BE2C (cell line): ENCODE measurements around the gene EXPH5.
A peak's percentile ranks its signal among the peaks of the same experiment; 100 is the strongest.

Experiments used
- DNase-seq: peaks from one replicate; pipeline ENCODE4 v3.0.0-alpha.2; 2020
- H3K27me3 ChIP-seq: fragments of 250-450 bp; sonication (Bioruptor Pico); 2 replicates; pipeline ENCODE4 v1.5.1; 2020; ENCODE audit warnings: mild to moderate bottlenecking
- H3K36me3 ChIP-seq: fragments of 250-450 bp; sonication (Bioruptor Pico); 2 replicates; pipeline ENCODE4 v1.5.1; 2020; ENCODE audit warnings: mild to moderate bottlenecking
- H3K4me1 ChIP-seq: fragments of 250-450 bp; sonication (Bioruptor Pico); 2 replicates; pipeline ENCODE4 v1.5.1; 2020
- H3K4me3 ChIP-seq: 2 replicates; pipeline ENCODE4 v1.5.1; 2011; ENCODE audit warnings: low read depth, low read length
- H3K9me3 ChIP-seq: fragments of 250-450 bp; sonication (Bioruptor Pico); 2 replicates; pipeline ENCODE4 v1.5.1; 2020
- CTCF ChIP-seq: IDR thresholded peaks from 2 replicates; pipeline ENCODE4 v1.5.1; 2012; ENCODE audit warnings: mild to moderate bottlenecking, low read depth, low read length

The EXPH5 gene

DNA sequence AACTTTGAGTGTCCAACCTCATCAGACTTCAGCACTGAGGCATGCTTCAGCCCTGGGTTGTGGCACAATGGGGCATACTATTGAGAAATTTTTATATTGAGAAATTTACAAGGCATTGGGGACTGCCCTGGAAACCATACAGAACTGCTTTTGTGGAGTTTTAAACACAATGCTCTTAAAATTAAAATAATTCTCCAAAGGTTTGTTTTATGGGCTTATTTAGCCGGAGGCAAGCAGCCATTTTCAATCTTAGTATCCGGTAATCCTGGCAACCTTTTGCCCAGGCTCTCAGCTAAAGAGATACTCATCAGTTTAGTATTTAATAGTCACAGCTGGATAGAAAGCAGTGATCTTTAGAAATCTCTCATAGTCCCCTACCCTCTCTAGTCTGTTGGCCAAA lies 3.1 kb upstream of the EXPH5 start:
- H3K36me3 ChIP-seq, result no peaks in the 10 kb centered on the region
- H3K9me3 ChIP-seq, result no peaks in the 10 kb centered on the region
- no peaks in the 10 kb centered on the region for H3K4me1 ChIP-seq
- H3K4me3 ChIP-seq, result no peak overlapping the region
- peaks cover 33% of the 10 kb centered on the region for H3K27me3 ChIP-seq
- no peak for DNase-seq
- TF ChIP-seq CTCF, result no peak

DNA sequence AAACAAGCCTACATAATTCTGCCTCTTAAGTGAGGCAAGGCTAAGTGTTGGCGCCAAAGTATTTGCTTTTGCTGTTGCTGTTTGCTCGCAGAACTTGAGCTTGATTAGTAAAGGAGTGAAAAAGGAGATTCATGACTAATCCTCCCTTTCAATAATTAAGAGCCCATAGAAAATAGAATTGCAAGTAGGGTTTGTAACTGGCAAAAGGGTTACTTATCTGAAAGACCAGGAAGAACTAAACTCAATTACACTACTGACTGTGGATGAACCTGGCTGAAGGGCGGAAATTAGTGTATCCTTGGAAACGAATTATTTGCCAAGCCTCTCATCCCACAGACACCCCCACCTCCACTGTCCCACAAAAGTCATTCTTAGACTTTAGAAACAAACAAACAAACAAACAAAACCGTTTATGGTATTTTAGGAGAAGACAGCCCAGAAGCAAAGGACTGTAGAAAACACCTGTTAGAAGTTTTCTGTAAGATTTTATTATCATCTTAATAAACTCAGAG lies 411 bp upstream of the EXPH5 start:
- H3K9me3 ChIP-seq, result no peaks in the 10 kb centered on the region
- no peak for DNase-seq
- H3K4me1 ChIP-seq, result no peaks in the 10 kb centered on the region
- no peaks in the 10 kb centered on the region for H3K36me3 ChIP-seq
- H3K4me3 ChIP-seq, result peak overlapping the region; percentile 70
- peaks cover 27% of the 10 kb centered on the region for H3K27me3 ChIP-seq
- TF ChIP-seq CTCF, result no peak

DNA sequence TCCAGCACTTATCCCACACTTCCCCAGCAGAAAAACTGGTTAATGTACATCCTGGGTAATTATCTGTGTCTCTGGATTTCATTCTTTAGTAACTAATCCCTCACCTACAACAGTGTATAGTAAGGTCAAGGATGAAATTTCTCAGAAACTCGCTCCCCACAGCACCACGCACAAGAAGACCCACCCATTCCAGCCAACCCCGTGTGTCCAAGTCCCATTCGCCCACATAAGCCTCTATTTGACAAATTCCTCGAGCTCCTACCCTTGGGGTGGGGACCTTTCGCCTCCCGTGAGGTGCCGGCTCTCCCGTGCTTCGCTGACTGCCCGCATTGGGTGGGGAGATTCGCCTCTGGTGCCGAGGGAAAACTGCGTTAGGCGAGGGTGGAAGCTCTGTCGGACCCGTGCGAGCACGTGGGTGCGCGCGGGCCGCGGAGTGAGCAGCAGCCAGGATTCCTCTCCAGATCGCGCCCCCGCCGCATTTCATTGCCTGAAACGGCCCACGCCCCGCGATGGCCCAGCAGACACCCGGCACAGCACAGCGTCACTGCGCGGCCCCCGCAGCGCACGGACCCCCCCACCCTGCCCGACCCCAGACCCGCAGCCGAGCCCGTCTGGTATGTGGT lies 866 bp downstream of the EXPH5 start:
- peak; percentile 18 for DNase-seq
- Histone ChIP-seq H3K4me1 (no peaks in the 10 kb centered on the region), H3K9me3 (no peaks in the 10 kb centered on the region), H3K36me3 (no peaks in the 10 kb centered on the region), H3K4me3 (peak overlapping the region; percentile 70), H3K27me3 (peaks cover 27% of the 10 kb centered on the region)
- no peak for TF ChIP-seq CTCF

DNA sequence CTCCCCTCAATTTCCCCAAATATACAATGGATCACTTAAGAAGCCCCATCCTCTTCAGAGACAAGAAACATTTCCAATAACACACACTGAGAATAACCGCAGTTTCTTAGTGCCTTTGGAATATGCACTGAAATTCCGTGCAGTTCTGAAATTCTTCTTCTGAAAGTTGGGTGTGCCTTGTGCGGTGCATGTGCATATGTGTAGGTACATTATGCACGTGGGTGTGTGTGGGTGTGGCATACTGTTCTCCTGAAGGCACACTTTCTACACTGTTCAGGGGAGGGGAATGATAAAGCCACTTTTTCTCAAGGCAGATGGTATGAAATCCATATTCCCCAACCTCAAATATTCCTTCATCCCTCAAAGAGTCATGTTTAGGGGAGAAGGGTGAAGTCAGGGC lies 1.7 kb downstream of the EXPH5 start:
- H3K4me3 ChIP-seq, result no peak overlapping the region
- no peak for DNase-seq
- TF ChIP-seq CTCF, result no peak
- H3K4me1 ChIP-seq, result no peaks in the 10 kb centered on the region
- peaks cover 27% of the 10 kb centered on the region for H3K27me3 ChIP-seq
- no peaks in the 10 kb centered on the region for H3K9me3 ChIP-seq
- no peaks in the 10 kb centered on the region for H3K36me3 ChIP-seq

- TF ChIP-seq CTCF, result no peak
- H3K36me3 ChIP-seq, result no peaks in the 10 kb centered on the region
- H3K27me3 ChIP-seq, result peaks cover 17% of the 10 kb centered on the region
- H3K4me1 ChIP-seq, result no peaks in the 10 kb centered on the region
- no peaks in the 10 kb centered on the region for H3K9me3 ChIP-seq
- DNase-seq, result no peak
- H3K4me3 ChIP-seq, result no peak overlapping the region
Observed at GRCh38 chr11:108589136-108589535, 4.4 kb downstream of the EXPH5 start.

GRCh38 chr11:108588287-108588686 lies 5.3 kb downstream of the EXPH5 start:
- no peak for DNase-seq

More at GRCh38 chr11:108588287-108588686, 5.3 kb downstream of the EXPH5 start:
- Histone ChIP-seq H3K4me1 (no peaks in the 10 kb centered on the region), H3K9me3 (no peaks in the 10 kb centered on the region), H3K4me3 (no peak overlapping the region), H3K36me3 (no peaks in the 10 kb centered on the region), H3K27me3 (peaks cover 15% of the 10 kb centered on the region)
- TF ChIP-seq CTCF, result no peak
